H9 (cell line): ENCODE measurements around the gene KCNAB2. TPM values are rescaled to one million over a fixed set of nuclear protein-coding genes. Genes with fewer than 3 reads are reported as not detected.

Experiments used
- DNase-seq: peaks from one replicate; pipeline ENCODE4 v3.0.0-alpha.2; 2017
- H2AFZ ChIP-seq: one replicate; pipeline ENCODE4 v1.6.1; 2013; ENCODE audit warnings: mild to moderate bottlenecking, low read length, control low read depth, moderate library complexity
- H2AK5ac ChIP-seq: 2 replicates; pipeline ENCODE4 v1.6.1; 2013; ENCODE audit warnings: low read length, control low read depth, mixed read lengths; ENCODE audit not compliant: insufficient read length
- H2BK120ac ChIP-seq: one replicate; pipeline ENCODE4 v1.6.1; 2013; ENCODE audit warnings: low read depth, mild to moderate bottlenecking, low read length, control low read depth, inconsistent platforms; ENCODE audit not compliant: poor library complexity, severe bottlenecking
- H2BK12ac ChIP-seq: 2 replicates; pipeline ENCODE4 v1.6.1; 2013; ENCODE audit warnings: low read length, control low read depth, mixed read lengths, low read depth; ENCODE audit not compliant: insufficient read length
- H2BK15ac ChIP-seq: 2 replicates; pipeline ENCODE4 v1.6.1; 2013; ENCODE audit warnings: low read depth, low read length, control low read depth
- H2BK20ac ChIP-seq: one replicate; pipeline ENCODE4 v1.6.1; 2013; ENCODE audit warnings: low read depth, mild to moderate bottlenecking, low read length, control low read depth, inconsistent platforms; ENCODE audit not compliant: poor library complexity, severe bottlenecking
- H2BK5ac ChIP-seq: 2 replicates; pipeline ENCODE4 v1.6.1; 2013; ENCODE audit warnings: low read length, control low read depth, mixed read lengths; ENCODE audit not compliant: insufficient read length
- H3K14ac ChIP-seq: 2 replicates; pipeline ENCODE4 v1.6.1; 2013; ENCODE audit warnings: low read length, control low read depth; ENCODE audit not compliant: insufficient read depth
- H3K18ac ChIP-seq: 2 replicates; pipeline ENCODE4 v1.6.1; 2013; ENCODE audit warnings: low read depth, mild to moderate bottlenecking, mixed read lengths, low read length, control low read depth; ENCODE audit not compliant: insufficient read length
- H3K23ac ChIP-seq: 2 replicates; pipeline ENCODE4 v1.6.1; 2013; ENCODE audit warnings: low read length, control low read depth, mixed read lengths, low read depth; ENCODE audit not compliant: insufficient read length
- H3K23me2 ChIP-seq: 2 replicates; pipeline ENCODE4 v1.6.1; 2013; ENCODE audit warnings: low read depth, mild to moderate bottlenecking, mixed read lengths, low read length, control low read depth; ENCODE audit not compliant: insufficient read length, poor library complexity, severe bottlenecking
- H3K27ac ChIP-seq: 2 replicates; pipeline ENCODE4 v1.5.1; 2013; ENCODE audit warnings: low read length, control low read depth, mixed read lengths, low read depth; ENCODE audit not compliant: insufficient read length
- H3K27me3 ChIP-seq: 2 replicates; pipeline ENCODE4 v1.6.1; 2013; ENCODE audit warnings: low read length, control low read depth, inconsistent platforms; ENCODE audit not compliant: insufficient read depth
- H3K4ac ChIP-seq: 2 replicates; pipeline ENCODE4 v1.6.1; 2013; ENCODE audit warnings: low read depth, mild to moderate bottlenecking, control low read depth, inconsistent platforms, low read length, moderate library complexity
- H3K4me1 ChIP-seq: 2 replicates; pipeline ENCODE4 v1.6.1; 2013; ENCODE audit warnings: low read length, control low read depth, inconsistent platforms; ENCODE audit not compliant: insufficient read depth
- H3K4me2 ChIP-seq: 2 replicates; pipeline ENCODE4 v1.6.1; 2013; ENCODE audit warnings: low read length, control low read depth, mixed read lengths; ENCODE audit not compliant: insufficient read length, insufficient read depth
- H3K56ac ChIP-seq: 2 replicates; pipeline ENCODE4 v1.6.1; 2013; ENCODE audit warnings: low read depth, mild to moderate bottlenecking, mixed read lengths, low read length, control low read depth; ENCODE audit not compliant: insufficient read length
- H3K79me1 ChIP-seq: 2 replicates; pipeline ENCODE4 v1.6.1; 2013; ENCODE audit warnings: low read depth, mild to moderate bottlenecking, moderate library complexity, low read length, control low read depth, inconsistent platforms; ENCODE audit not compliant: insufficient read depth, poor library complexity, severe bottlenecking
- H3K79me2 ChIP-seq: 2 replicates; pipeline ENCODE4 v1.6.1; 2013; ENCODE audit warnings: low read length, control low read depth, inconsistent platforms; ENCODE audit not compliant: insufficient read depth
- H3K9ac ChIP-seq: 2 replicates; pipeline ENCODE4 v1.6.1; 2013; ENCODE audit warnings: low read length, control low read depth, mixed read lengths; ENCODE audit not compliant: insufficient read length; ENCODE audit errors: extremely low read depth
- H3K9me3 ChIP-seq: one replicate; pipeline ENCODE4 v1.6.1; 2013; ENCODE audit warnings: low read depth, low read length, inconsistent platforms; ENCODE audit not compliant: control insufficient read depth
- H3T11ph ChIP-seq: one replicate; pipeline ENCODE4 v1.6.1; 2013; ENCODE audit warnings: mild to moderate bottlenecking, low read length, control low read depth, inconsistent platforms
- H4K20me1 ChIP-seq: one replicate; pipeline ENCODE4 v1.6.1; 2013; ENCODE audit not compliant: control insufficient read depth, insufficient read length, insufficient read depth
- H4K5ac ChIP-seq: 2 replicates; pipeline ENCODE4 v1.6.1; 2013; ENCODE audit warnings: low read depth, mild to moderate bottlenecking, mixed read lengths, low read length, control low read depth; ENCODE audit not compliant: insufficient read length
- H4K8ac ChIP-seq: replicated peaks from 2 replicates; pipeline ENCODE4 v1.6.1; 2013; ENCODE audit warnings: low read length, control low read depth, mixed read lengths, low read depth; ENCODE audit not compliant: insufficient read length
- H4K91ac ChIP-seq: 2 replicates; pipeline ENCODE4 v1.6.1; 2013; ENCODE audit warnings: low read depth, mild to moderate bottlenecking, moderate library complexity, mixed read lengths, low read length, control low read depth; ENCODE audit not compliant: insufficient read length
- H3K27ac Mint-ChIP-seq, 3 experiments: 2 replicates in 2 of 3; 3 replicates in 1 of 3; pipeline ENCODE4 v1.8.0; 2020 to 2021; ENCODE audit warnings: mixed read lengths in 3 of 3, mild to moderate bottlenecking in 1 of 3, moderate library complexity in 1 of 3
- H3K27me3 Mint-ChIP-seq: 2 replicates; pipeline ENCODE4 v1.8.0; 2021; ENCODE audit warnings: low read depth, mild to moderate bottlenecking, moderate library complexity, mixed read lengths
- H3K36me3 Mint-ChIP-seq, 3 experiments: 2 replicates in 2 of 3; 3 replicates in 1 of 3; pipeline ENCODE4 v1.8.0; 2020 to 2021; ENCODE audit warnings: low read depth in 3 of 3, mixed read lengths in 3 of 3; ENCODE audit not compliant: insufficient read depth in 1 of 3
- H3K4me1 Mint-ChIP-seq, 2 experiments: 2 replicates each; pipeline ENCODE4 v1.8.0; 2020; ENCODE audit warnings: mixed read lengths in 2 of 2
- H3K4me3 Mint-ChIP-seq, 2 experiments: 2 replicates in 1 of 2; 3 replicates in 1 of 2; pipeline ENCODE4 v1.8.0; 2020 to 2021; ENCODE audit warnings: mild to moderate bottlenecking in 2 of 2, mixed read lengths in 2 of 2, moderate library complexity in 1 of 2
- H3K9me3 Mint-ChIP-seq, 2 experiments: 2 replicates in 1 of 2; 3 replicates in 1 of 2; pipeline ENCODE4 v1.8.0; 2020; ENCODE audit warnings: mild to moderate bottlenecking in 2 of 2, mixed read lengths in 2 of 2, moderate library complexity in 1 of 2
- WGBS: extraction: QIAGEN DNeasy Blood & Tissue Kit; methylation state at CpG from one replicate; pipeline ENCODE4 v1.1.7; 2013; ENCODE audit warnings: missing lambda C conversion rate, low lambda C conversion rate, mixed read lengths; ENCODE audit not compliant: insufficient read length; ENCODE audit errors: extremely low coverage; 5-methylcytosine and 5-hydroxymethylcytosine counted together
- total RNA-seq: library from RNA; stranded (reverse); gene quantifications from 2 replicates; pipeline ENCODE4 v1.2.1, GENCODE V29; 2021
- TF ChIP-seq, protein P1 (sequence below): fragments of 200-600 bp; sonication (generic); conservative IDR thresholded peaks from 3 replicates; pipeline ENCODE4 v1.8.0; 2021; ENCODE audit warnings: antibody characterized with exemption, mild to moderate bottlenecking

The KCNAB2 gene
- total RNA-seq, 1 experiment from 2014 or later: 8.3 TPM

DNA sequence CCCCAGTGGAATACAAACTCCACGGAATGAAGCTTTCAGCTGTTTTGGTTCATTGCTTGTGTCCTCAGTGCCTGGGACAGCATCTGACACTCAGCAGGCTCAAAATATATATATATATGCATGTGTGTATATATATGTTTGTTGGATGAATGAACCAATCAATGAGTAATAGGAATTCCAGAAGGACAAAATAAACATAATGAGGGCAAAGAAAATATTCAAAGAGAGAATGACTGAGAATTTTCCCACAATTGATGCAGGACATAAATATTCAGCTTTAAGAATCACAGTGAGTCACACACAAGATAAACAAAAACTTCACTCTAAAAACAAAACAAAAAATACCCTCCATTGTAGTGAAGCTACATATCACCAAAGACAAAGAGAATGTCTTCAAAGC is 70.4 kb downstream of the KCNAB2 start:
- TF ChIP-seq, protein P1, sequence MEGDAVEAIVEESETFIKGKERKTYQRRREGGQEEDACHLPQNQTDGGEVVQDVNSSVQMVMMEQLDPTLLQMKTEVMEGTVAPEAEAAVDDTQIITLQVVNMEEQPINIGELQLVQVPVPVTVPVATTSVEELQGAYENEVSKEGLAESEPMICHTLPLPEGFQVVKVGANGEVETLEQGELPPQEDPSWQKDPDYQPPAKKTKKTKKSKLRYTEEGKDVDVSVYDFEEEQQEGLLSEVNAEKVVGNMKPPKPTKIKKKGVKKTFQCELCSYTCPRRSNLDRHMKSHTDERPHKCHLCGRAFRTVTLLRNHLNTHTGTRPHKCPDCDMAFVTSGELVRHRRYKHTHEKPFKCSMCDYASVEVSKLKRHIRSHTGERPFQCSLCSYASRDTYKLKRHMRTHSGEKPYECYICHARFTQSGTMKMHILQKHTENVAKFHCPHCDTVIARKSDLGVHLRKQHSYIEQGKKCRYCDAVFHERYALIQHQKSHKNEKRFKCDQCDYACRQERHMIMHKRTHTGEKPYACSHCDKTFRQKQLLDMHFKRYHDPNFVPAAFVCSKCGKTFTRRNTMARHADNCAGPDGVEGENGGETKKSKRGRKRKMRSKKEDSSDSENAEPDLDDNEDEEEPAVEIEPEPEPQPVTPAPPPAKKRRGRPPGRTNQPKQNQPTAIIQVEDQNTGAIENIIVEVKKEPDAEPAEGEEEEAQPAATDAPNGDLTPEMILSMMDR: no peak
- no peak overlapping the region for H3K4ac ChIP-seq
- no peak overlapping the region for H3K27ac Mint-ChIP-seq
- no peak overlapping the region for H3K18ac ChIP-seq
- H2AK5ac ChIP-seq: no peak overlapping the region
- H3K4me1 Mint-ChIP-seq: 0 out of 4 replicates have a peak, but pooled peaks cover 0 to 4% of the 10 kb centered on the region in 2 experiments
- no peak overlapping the region for H4K91ac ChIP-seq
- DNase-seq: no peak
- no peaks in the 10 kb centered on the region for H3K4me1 ChIP-seq
- H3K14ac ChIP-seq: no peak overlapping the region
- H2BK20ac ChIP-seq: no peak overlapping the region
- H2BK15ac ChIP-seq: no peak overlapping the region
- H3K56ac ChIP-seq: no peak overlapping the region
- H3K79me1 ChIP-seq: no peaks in the 10 kb centered on the region
- no CpG with 5 or more reads among the region's 1 CpG for WGBS
- H4K20me1 ChIP-seq: no peaks in the 10 kb centered on the region
- H2BK12ac ChIP-seq: no peak overlapping the region
- no peak overlapping the region for H3K9ac ChIP-seq
- peaks cover 23% of the 10 kb centered on the region for H3K27me3 Mint-ChIP-seq
- no peaks in the 10 kb centered on the region for H3K79me2 ChIP-seq
- no peak overlapping the region for H3K27ac ChIP-seq
- no peak overlapping the region for H2AFZ ChIP-seq
- H3T11ph ChIP-seq: no peak overlapping the region
- H3K4me2 ChIP-seq: no peak overlapping the region
- peaks cover 7% of the 10 kb centered on the region in 2 experiments; a peak in 2 of 5 replicates for H3K9me3 Mint-ChIP-seq
- no peak overlapping the region for H3K23ac ChIP-seq
- H2BK120ac ChIP-seq: no peak overlapping the region
- no peaks in the 10 kb centered on the region for H3K36me3 Mint-ChIP-seq
- no peaks in the 10 kb centered on the region for H3K27me3 ChIP-seq
- no peak overlapping the region for H4K5ac ChIP-seq
- H4K8ac ChIP-seq: no peak overlapping the region
- H2BK5ac ChIP-seq: no peak overlapping the region
- H3K4me3 Mint-ChIP-seq: no peak overlapping the region
- H3K23me2 ChIP-seq: no peaks in the 10 kb centered on the region
- H3K9me3 ChIP-seq: no peaks in the 10 kb centered on the region
